Loucy (cell line): ENCODE data around the gene FBXO47.

Source experiments
- CTCF ChIP-seq: fragments of 200-600 bp; sonication (generic); conservative IDR thresholded peaks from 2 replicates; pipeline ENCODE4 v1.5.1; 2014; ENCODE audit warnings: mild to moderate bottlenecking, antibody characterized with exemption, low read length
- EZH2phosphoT487 ChIP-seq: fragments of 200-600 bp; IDR thresholded peaks from 2 replicates; pipeline ENCODE4 v1.6.1; 2018; ENCODE audit warnings: antibody characterized with exemption, mild to moderate bottlenecking, moderate library complexity, borderline replicate concordance

GRCh38 chr17:39001703-39002637, 34.8 kb upstream of the FBXO47 start:
- TF ChIP-seq CTCF (no peak), EZH2phosphoT487 (no peak)
